Endothelial cell of umbilical vein (primary cell): ENCODE measurements around the gene CYP19A1. TPM values are rescaled to one million over a fixed set of nuclear protein-coding genes. Genes with fewer than 3 reads are reported as not detected.

Experiments
- BruUV-seq: library from RNA; stranded (reverse); fragments of 400-500 nt; replicated peaks from 2 replicates; lab custom pipeline; 2021; lab: Mats Ljungman, UMichigan
- CTCF ChIA-PET: fragments of 300-600, 350-600 bp; sonication (Branson Sonifier 250); formaldehyde crosslinking; loops from one replicate; lab custom pipeline; 2021; ENCODE audit warnings: antibody characterized with exemption, inconsistent platforms; lab: Charles Lee
- POLR2A ChIA-PET: fragments of 300-600, 350-600 bp; sonication (Branson Sonifier 250); formaldehyde crosslinking; loops from one replicate; lab custom pipeline; 2021; ENCODE audit warnings: antibody characterized with exemption, inconsistent platforms; lab: Charles Lee
- DNase-seq: peaks from one replicate; pipeline ENCODE4 v3.0.0-alpha.2; 2011; ENCODE audit warnings: low read depth, low spot score
- FAIRE-seq: peaks from 2 replicates; lab custom pipeline; 2011; peaks lifted over from hg19 to GRCh38; lab: Jason Lieb, UNC
- H2AFZ ChIP-seq: 2 replicates; pipeline ENCODE4 v1.6.0; 2012; ENCODE audit warnings: low read depth, low read length, control low read depth, inconsistent platforms
- H3K27ac ChIP-seq: 2 replicates; pipeline ENCODE4 v1.5.1; 2011; ENCODE audit warnings: low read depth, mild to moderate bottlenecking, control low read depth, low read length, moderate library complexity; ENCODE audit not compliant: insufficient read depth
- H3K27me3 ChIP-seq, 2 experiments: 2 replicates each; pipeline versions ENCODE4 v1.6.0 to v1.6.1; 2011; ENCODE audit warnings: low read length in 2 of 2, mixed read lengths in 1 of 2; ENCODE audit not compliant: control insufficient read depth in 2 of 2, insufficient read depth in 2 of 2
- H3K36me3 ChIP-seq, 2 experiments: 2 replicates in 1 of 2; 3 replicates in 1 of 2; pipeline ENCODE4 v1.5.1; 2011; ENCODE audit warnings: low read length in 2 of 2, mild to moderate bottlenecking in 1 of 2, moderate library complexity in 1 of 2; ENCODE audit not compliant: control insufficient read depth in 2 of 2, insufficient read depth in 2 of 2; ENCODE audit errors: extremely low read depth in 1 of 2
- H3K4me1 ChIP-seq: 3 replicates; pipeline ENCODE4 v1.5.1; 2011; ENCODE audit warnings: mild to moderate bottlenecking, low read length; ENCODE audit not compliant: control insufficient read depth, insufficient read depth; ENCODE audit errors: extremely low read depth
- H3K4me2 ChIP-seq: 2 replicates; pipeline ENCODE4 v1.6.1; 2011; ENCODE audit warnings: low read length, control low read depth, mixed read lengths; ENCODE audit not compliant: insufficient read depth
- H3K4me3 ChIP-seq, 3 experiments: fragments of 200-600 bp in 1 of 3; sonication (generic), shearing (Covaris generic) in 1 of 3; replicated peaks in 1 of 3; 2 replicates each; pipeline ENCODE4 v1.5.1; 2011 to 2016; ENCODE audit warnings: control low read depth in 3 of 3, low read length in 3 of 3, mild to moderate bottlenecking in 2 of 3, inconsistent platforms in 1 of 3, low read depth in 1 of 3, moderate library complexity in 1 of 3; ENCODE audit not compliant: insufficient read depth in 1 of 3
- H3K79me2 ChIP-seq: 2 replicates; pipeline ENCODE4 v1.6.0; 2012; ENCODE audit warnings: low read length, inconsistent platforms; ENCODE audit not compliant: control insufficient read depth, insufficient read depth
- H3K9ac ChIP-seq: replicated peaks from 2 replicates; pipeline ENCODE3; 2011; ENCODE audit warnings: low read length, control low read depth; ENCODE audit not compliant: insufficient read depth; ENCODE audit errors: extremely low read depth
- H3K9me1 ChIP-seq: replicated peaks from 3 replicates; pipeline ENCODE4 v1.6.0; 2011; ENCODE audit warnings: mild to moderate bottlenecking, low read length; ENCODE audit not compliant: control insufficient read depth, insufficient read depth; ENCODE audit errors: extremely low read depth
- H3K9me3 ChIP-seq: replicated peaks from 2 replicates; pipeline ENCODE4 v1.5.1; 2012; ENCODE audit warnings: low read length, inconsistent platforms; ENCODE audit not compliant: control insufficient read depth, insufficient read depth
- H4K20me1 ChIP-seq: replicated peaks from 2 replicates; pipeline ENCODE3; 2011; ENCODE audit warnings: mild to moderate bottlenecking, low read length; ENCODE audit not compliant: control insufficient read depth, insufficient read depth; ENCODE audit errors: extremely low read depth
- EZH2 ChIP-seq: IDR thresholded peaks from 2 replicates; pipeline ENCODE4 v1.6.1; 2012; ENCODE audit warnings: borderline replicate concordance, low read depth, mild to moderate bottlenecking, moderate library complexity, low read length, inconsistent platforms; ENCODE audit not compliant: severe bottlenecking
- FOS ChIP-seq: IDR thresholded peaks from 2 replicates; pipeline ENCODE4 v1.6.1; 2011; ENCODE audit warnings: mild to moderate bottlenecking, low read length, moderate library complexity, borderline replicate concordance; ENCODE audit not compliant: insufficient read depth
- GATA2 ChIP-seq: IDR thresholded peaks from 2 replicates; pipeline ENCODE4 v1.7.0; 2011; ENCODE audit warnings: low read depth, mild to moderate bottlenecking, moderate library complexity, mixed read lengths, low read length; ENCODE audit not compliant: insufficient read length, insufficient read depth
- JUN ChIP-seq: IDR thresholded peaks from 2 replicates; pipeline ENCODE4 v1.6.1; 2011; ENCODE audit warnings: borderline replicate concordance, low read depth; ENCODE audit not compliant: insufficient read length, insufficient read depth
- MYC ChIP-seq: IDR thresholded peaks from one replicate; pipeline ENCODE4 v1.6.1; 2011; ENCODE audit warnings: mild to moderate bottlenecking, low read depth, low read length
- POLR2A ChIP-seq: IDR thresholded peaks from 2 replicates; pipeline ENCODE4 v1.6.1; 2012; ENCODE audit warnings: low read depth, mild to moderate bottlenecking, control low read depth, low read length
- POLR2AphosphoS5 ChIP-seq: IDR thresholded peaks from 2 replicates; pipeline ENCODE4 v1.6.1; 2012; ENCODE audit warnings: low read depth, mild to moderate bottlenecking, control low read depth, low read length, moderate library complexity; ENCODE audit not compliant: insufficient read depth
- dilution Hi-C: fragments of 300-500 bp; cut with MboI; formaldehyde crosslinking; loops from one replicate; pipeline ENCODE4 v1.15.0; 2019; ENCODE audit warnings: low sequenced_read_pairs; ENCODE audit not compliant: extremely low pct_ligation_motif_present
- intact Hi-C: fragments of 100-400 bp; cut with micrococcal nuclease; formaldehyde crosslinking; loops from one replicate; pipeline ENCODE4 v1.10.0; 2022
- polyA plus RNA-seq, 4 experiments: library from polyadenylated mRNA; depleted of rRNA in 3 of 4; stranded (reverse) in 3 of 4; unstranded in 1 of 4; fragments of >200 nt; gene quantifications; 2 replicates each; pipeline versions ENCODE4 v1.2.1 to v1.2.3, GENCODE V29; 2011 to 2012; ENCODE audit warnings: missing spikeins in 1 of 4
- total RNA-seq: library from RNA; stranded (reverse); gene quantifications from 2 replicates; pipeline ENCODE4 v1.2.3, GENCODE V29; 2021
- TF ChIP-seq, protein P1 (sequence below), 2 donors: IDR thresholded peaks; 1 replicate in 1 of 2; 2 replicates in 1 of 2; pipeline ENCODE4 v1.5.1; 2011; ENCODE audit warnings: low read length in 2 of 2, mild to moderate bottlenecking in 2 of 2, moderate library complexity in 2 of 2, control low read depth in 1 of 2, inconsistent platforms in 1 of 2, low read depth in 1 of 2; ENCODE audit not compliant: insufficient read depth in 1 of 2; ENCODE audit errors: extremely low read depth in 1 of 2
- TF ChIP-seq, protein P2 (sequence below): IDR thresholded peaks from 2 replicates; pipeline ENCODE4 v1.6.1; 2011; ENCODE audit not compliant: insufficient read depth, insufficient read length

The CYP19A1 gene
- total and polyA plus RNA-seq, 2 donors (not counting 3 experiments of a cell fraction or from before 2014, with no cell fraction given), result not detected

DNA sequence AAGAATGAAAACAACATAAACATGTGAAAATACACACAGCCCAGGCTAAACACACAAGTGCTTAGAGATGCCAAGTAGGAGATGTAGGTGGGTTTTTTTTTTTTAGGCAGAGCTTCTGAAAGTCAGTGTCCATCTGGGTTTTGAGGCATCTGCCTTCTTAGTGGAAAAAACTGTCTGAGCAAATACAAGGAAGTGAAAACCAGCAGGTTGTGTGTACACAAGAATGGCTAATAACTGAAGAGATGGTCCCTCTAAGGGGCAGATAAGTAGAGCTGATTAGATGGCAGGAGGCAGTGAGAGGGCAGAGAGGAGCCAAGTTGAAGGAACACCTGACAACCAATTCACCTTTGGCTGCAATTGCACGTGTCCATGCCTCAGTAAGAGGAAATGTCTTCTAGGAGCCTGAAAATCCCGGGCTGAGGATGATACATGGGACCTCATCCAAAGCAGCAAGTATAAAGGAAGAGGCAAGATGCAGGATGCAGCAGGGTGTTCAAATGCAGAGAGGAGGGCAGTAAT lies 34.9 kb downstream of the CYP19A1 start:
- no peaks in the 10 kb centered on the region for H3K36me3 ChIP-seq
- H3K4me2 ChIP-seq, result no peak overlapping the region
- no peaks in the 10 kb centered on the region for H3K4me1 ChIP-seq
- no peak overlapping the region for H3K4me3 ChIP-seq
- DNase-seq (no peak), FAIRE-seq (no peak)
- no peaks in the 10 kb centered on the region for H3K9me3 ChIP-seq
- ChIA-PET CTCF (interaction anchor here (1.6 kb wide), 1 partner anchor 73 kb away, joined by 6 read pairs; no protein-coding TSS in a partner anchor), POLR2A (no interaction called here)
- no peaks in the 10 kb centered on the region for H4K20me1 ChIP-seq
- H3K9ac ChIP-seq, result no peak overlapping the region
- H3K27ac ChIP-seq, result no peak overlapping the region
- no peaks in the 10 kb centered on the region for H3K9me1 ChIP-seq
- intact Hi-C loops (no loop called here), dilution Hi-C loops (no loop called here)
- peaks cover 81 to 85% of the 10 kb centered on the region in 2 experiments for H3K27me3 ChIP-seq
- TF ChIP-seq EZH2, result no peak
- TF ChIP-seq, protein P1, sequence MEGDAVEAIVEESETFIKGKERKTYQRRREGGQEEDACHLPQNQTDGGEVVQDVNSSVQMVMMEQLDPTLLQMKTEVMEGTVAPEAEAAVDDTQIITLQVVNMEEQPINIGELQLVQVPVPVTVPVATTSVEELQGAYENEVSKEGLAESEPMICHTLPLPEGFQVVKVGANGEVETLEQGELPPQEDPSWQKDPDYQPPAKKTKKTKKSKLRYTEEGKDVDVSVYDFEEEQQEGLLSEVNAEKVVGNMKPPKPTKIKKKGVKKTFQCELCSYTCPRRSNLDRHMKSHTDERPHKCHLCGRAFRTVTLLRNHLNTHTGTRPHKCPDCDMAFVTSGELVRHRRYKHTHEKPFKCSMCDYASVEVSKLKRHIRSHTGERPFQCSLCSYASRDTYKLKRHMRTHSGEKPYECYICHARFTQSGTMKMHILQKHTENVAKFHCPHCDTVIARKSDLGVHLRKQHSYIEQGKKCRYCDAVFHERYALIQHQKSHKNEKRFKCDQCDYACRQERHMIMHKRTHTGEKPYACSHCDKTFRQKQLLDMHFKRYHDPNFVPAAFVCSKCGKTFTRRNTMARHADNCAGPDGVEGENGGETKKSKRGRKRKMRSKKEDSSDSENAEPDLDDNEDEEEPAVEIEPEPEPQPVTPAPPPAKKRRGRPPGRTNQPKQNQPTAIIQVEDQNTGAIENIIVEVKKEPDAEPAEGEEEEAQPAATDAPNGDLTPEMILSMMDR (IDR thresholded peaks at IDR 0.05; ENCODE audit: extremely low read depth in 1 of 2, insufficient read depth in 1 of 2, low read depth in 1 of 2, low read length in 2 of 2), result no peak
- no peak for TF ChIP-seq POLR2A
- no peak for TF ChIP-seq GATA2
- no peak for TF ChIP-seq POLR2AphosphoS5
- no peak for TF ChIP-seq FOS
- TF ChIP-seq, protein P2, sequence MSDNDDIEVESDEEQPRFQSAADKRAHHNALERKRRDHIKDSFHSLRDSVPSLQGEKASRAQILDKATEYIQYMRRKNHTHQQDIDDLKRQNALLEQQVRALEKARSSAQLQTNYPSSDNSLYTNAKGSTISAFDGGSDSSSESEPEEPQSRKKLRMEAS, result no peak
- no peak for TF ChIP-seq MYC
- no peak for TF ChIP-seq JUN
- BruUV-seq, result no TSS peak
- no peak overlapping the region for H2AFZ ChIP-seq
- no peaks in the 10 kb centered on the region for H3K79me2 ChIP-seq
